Activated naive CD4-positive, alpha-beta T cell treated with anti-CD3 and anti-CD28 coated beads, Interleukin-2, amount 50 U/mL, for 24 hours (primary cell): ENCODE results near the gene HTRA2.

Experiments used
- H3K27ac Mint-ChIP-seq: one replicate; pipeline ENCODE4 v1.8.0; 2021; ENCODE audit warnings: mild to moderate bottlenecking, mixed read lengths
- H3K27me3 Mint-ChIP-seq: one replicate; pipeline ENCODE4 v1.8.0; 2021; ENCODE audit warnings: mixed read lengths
- H3K36me3 Mint-ChIP-seq: one replicate; pipeline ENCODE4 v1.8.0; 2021; ENCODE audit warnings: mixed read lengths
- H3K4me1 Mint-ChIP-seq: one replicate; pipeline ENCODE4 v1.8.0; 2021; ENCODE audit warnings: mixed read lengths
- H3K4me3 Mint-ChIP-seq: one replicate; pipeline ENCODE4 v1.8.0; 2021; ENCODE audit warnings: mild to moderate bottlenecking, mixed read lengths
- H3K9me3 Mint-ChIP-seq: one replicate; pipeline ENCODE4 v1.8.0; 2021; ENCODE audit warnings: mixed read lengths

The HTRA2 gene

GRCh38 chr2:74525717-74526648 is 3.8 kb upstream of the HTRA2 start, which contains the start of gene DQX1:
DQX1 (minus strand) TSS chr2:74526231; CDS start chr2:74525729, 502 bp downstream.
- Mint-ChIP-seq H3K27ac (no peak within 1 kb of the TSS), H3K9me3 (no peaks in the 10 kb centered on the region), H3K4me3 (peak within 1 kb of the TSS; percentile 51), H3K27me3 (no peaks in the 10 kb centered on the region), H3K36me3 (peaks cover 28% of the 10 kb centered on the region), H3K4me1 (peaks cover 23% of the 10 kb centered on the region)

- H3K27ac Mint-ChIP-seq: no peak overlapping the region
- H3K36me3 Mint-ChIP-seq: peaks cover 29% of the 10 kb centered on the region
- H3K4me3 Mint-ChIP-seq: no peak overlapping the region
- no peaks in the 10 kb centered on the region for H3K27me3 Mint-ChIP-seq
- H3K4me1 Mint-ChIP-seq: peaks cover 29% of the 10 kb centered on the region
- no peaks in the 10 kb centered on the region for H3K9me3 Mint-ChIP-seq
Measured at GRCh38 chr2:74526649-74527230, 3.0 kb upstream of the HTRA2 start.

- no peak overlapping the region for H3K27ac Mint-ChIP-seq
- H3K36me3 Mint-ChIP-seq: peaks cover 37% of the 10 kb centered on the region
- peaks cover 36% of the 10 kb centered on the region for H3K4me1 Mint-ChIP-seq
- H3K9me3 Mint-ChIP-seq: no peaks in the 10 kb centered on the region
- H3K27me3 Mint-ChIP-seq: no peaks in the 10 kb centered on the region
- H3K4me3 Mint-ChIP-seq: peak overlapping the region; percentile 90
Measured at GRCh38 chr2:74527741-74528140, 2.0 kb upstream of the HTRA2 start.

GRCh38 chr2:74528600-74529356 is 955 bp upstream of the HTRA2 start:
- peak overlapping the region; percentile 94 for H3K27ac Mint-ChIP-seq
- H3K4me3 Mint-ChIP-seq: peak overlapping the region; percentile 90
- H3K36me3 Mint-ChIP-seq: peaks cover 37% of the 10 kb centered on the region
- no peaks in the 10 kb centered on the region for H3K27me3 Mint-ChIP-seq
- no peaks in the 10 kb centered on the region for H3K9me3 Mint-ChIP-seq
- peaks cover 36% of the 10 kb centered on the region for H3K4me1 Mint-ChIP-seq

DNA sequence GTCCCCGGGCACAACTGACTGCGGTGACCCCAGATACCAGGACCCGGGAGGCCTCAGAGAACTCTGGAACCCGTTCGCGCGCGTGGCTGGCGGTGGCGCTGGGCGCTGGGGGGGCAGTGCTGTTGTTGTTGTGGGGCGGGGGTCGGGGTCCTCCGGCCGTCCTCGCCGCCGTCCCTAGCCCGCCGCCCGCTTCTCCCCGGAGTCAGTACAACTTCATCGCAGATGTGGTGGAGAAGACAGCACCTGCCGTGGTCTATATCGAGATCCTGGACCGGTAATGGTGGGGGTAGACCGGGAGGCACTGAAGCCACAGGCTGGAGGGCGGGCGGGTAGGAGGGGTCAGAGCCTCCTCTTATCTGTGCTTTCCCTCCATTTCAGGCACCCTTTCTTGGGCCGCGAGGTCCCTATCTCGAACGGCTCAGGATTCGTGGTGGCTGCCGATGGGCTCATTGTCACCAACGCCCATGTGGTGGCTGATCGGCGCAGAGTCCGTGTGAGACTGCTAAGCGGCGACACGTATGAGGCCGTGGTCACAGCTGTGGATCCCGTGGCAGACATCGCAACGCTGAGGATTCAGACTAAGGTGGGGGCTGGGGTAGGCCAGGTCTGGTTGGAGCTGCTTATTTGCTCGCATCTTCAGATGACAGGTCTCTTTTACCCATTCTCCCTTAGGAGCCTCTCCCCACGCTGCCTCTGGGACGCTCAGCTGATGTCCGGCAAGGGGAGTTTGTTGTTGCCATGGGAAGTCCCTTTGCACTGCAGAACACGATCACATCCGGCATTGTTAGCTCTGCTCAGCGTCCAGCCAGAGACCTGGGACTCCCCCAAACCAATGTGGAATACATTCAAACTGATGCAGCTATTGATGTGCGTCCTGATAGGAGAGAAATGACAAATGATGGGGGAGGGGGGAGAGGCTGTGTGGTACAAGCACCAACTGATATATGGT is 780 bp downstream of the HTRA2 start:
- H3K4me3 Mint-ChIP-seq: peak overlapping the region; percentile 90
- peaks cover 36% of the 10 kb centered on the region for H3K36me3 Mint-ChIP-seq
- H3K4me1 Mint-ChIP-seq: peaks cover 36% of the 10 kb centered on the region
- no peaks in the 10 kb centered on the region for H3K27me3 Mint-ChIP-seq
- H3K9me3 Mint-ChIP-seq: no peaks in the 10 kb centered on the region
- H3K27ac Mint-ChIP-seq: peak overlapping the region; percentile 57

- peak overlapping the region; percentile 78 for H3K4me3 Mint-ChIP-seq
- peaks cover 30% of the 10 kb centered on the region for H3K4me1 Mint-ChIP-seq
- no peak overlapping the region for H3K27ac Mint-ChIP-seq
- peaks cover 27% of the 10 kb centered on the region for H3K36me3 Mint-ChIP-seq
- no peaks in the 10 kb centered on the region for H3K9me3 Mint-ChIP-seq
- H3K27me3 Mint-ChIP-seq: no peaks in the 10 kb centered on the region
Measured at GRCh38 chr2:74531666-74532065, 1.9 kb downstream of the HTRA2 start.

GRCh38 chr2:74532222-74532621 is 2.5 kb downstream of the HTRA2 start:
- Mint-ChIP-seq H3K4me1 (peaks cover 29% of the 10 kb centered on the region), H3K27me3 (no peaks in the 10 kb centered on the region), H3K9me3 (no peaks in the 10 kb centered on the region), H3K27ac (peak overlapping the region; percentile 74), H3K36me3 (peaks cover 22% of the 10 kb centered on the region), H3K4me3 (peak overlapping the region; percentile 78)

DNA sequence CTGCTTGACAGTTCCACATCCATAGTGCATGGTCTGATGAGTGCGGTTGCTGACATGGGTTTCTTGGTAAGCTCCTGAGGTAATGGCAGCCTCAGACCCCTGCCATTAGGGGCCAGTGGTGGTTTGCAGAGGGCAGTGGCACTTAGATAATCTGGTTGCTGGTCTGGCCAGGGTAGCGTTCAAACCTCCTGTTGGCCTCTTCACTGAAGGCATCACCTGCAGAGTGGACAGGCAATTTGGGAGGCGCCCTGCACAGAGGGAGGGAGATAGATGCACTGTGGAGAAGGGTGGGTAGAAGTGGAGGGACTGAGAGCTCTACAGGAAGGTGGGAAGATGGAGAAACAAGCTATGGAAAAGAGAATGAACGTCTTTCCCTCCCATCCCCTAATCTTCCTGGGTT is 3.7 kb downstream of the HTRA2 start:
- Mint-ChIP-seq H3K27me3 (no peaks in the 10 kb centered on the region), H3K27ac (no peak overlapping the region), H3K9me3 (no peaks in the 10 kb centered on the region), H3K4me3 (no peak overlapping the region), H3K4me1 (peaks cover 18% of the 10 kb centered on the region), H3K36me3 (peaks cover 12% of the 10 kb centered on the region)

DNA sequence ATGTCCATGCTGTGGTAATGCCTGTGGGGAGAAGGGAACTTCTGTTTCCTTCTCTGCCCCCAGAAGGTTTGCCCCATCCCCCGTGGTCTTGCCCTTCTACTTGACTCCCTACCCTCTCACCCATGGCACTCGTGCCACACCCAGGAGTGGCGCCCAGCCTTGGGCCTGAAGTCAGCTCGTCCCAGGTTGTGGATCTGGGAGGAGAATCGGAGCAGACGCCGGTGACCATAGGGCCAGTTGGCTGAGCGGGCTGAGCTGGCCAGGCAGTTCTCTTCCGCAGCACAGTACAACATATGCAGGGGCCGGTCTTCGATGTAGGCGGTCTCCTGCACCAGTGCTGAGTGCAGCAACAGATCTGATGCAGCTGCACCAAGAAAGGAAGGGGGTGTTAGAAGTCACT is 4.7 kb downstream of the HTRA2 start:
- peaks cover 4% of the 10 kb centered on the region for H3K27me3 Mint-ChIP-seq

GRCh38 chr2:74535440-74535965 is 5.8 kb downstream of the HTRA2 start:
- Mint-ChIP-seq H3K36me3 (peaks cover 12% of the 10 kb centered on the region), H3K27ac (no peak overlapping the region), H3K9me3 (no peaks in the 10 kb centered on the region)

More for the DNA sequence above, 4.7 kb downstream of the HTRA2 start:
- Mint-ChIP-seq H3K4me1 (peaks cover 18% of the 10 kb centered on the region), H3K4me3 (no peak overlapping the region), H3K36me3 (peaks cover 12% of the 10 kb centered on the region), H3K9me3 (no peaks in the 10 kb centered on the region), H3K27ac (no peak overlapping the region)

GRCh38 chr2:74536166-74536950 is 6.6 kb downstream of the HTRA2 start:
- H3K9me3 Mint-ChIP-seq: no peaks in the 10 kb centered on the region
- H3K27ac Mint-ChIP-seq: no peak overlapping the region
- H3K4me1 Mint-ChIP-seq: peaks cover 10% of the 10 kb centered on the region
- peaks cover 5% of the 10 kb centered on the region for H3K27me3 Mint-ChIP-seq
- peaks cover 8% of the 10 kb centered on the region for H3K36me3 Mint-ChIP-seq
- H3K4me3 Mint-ChIP-seq: no peak overlapping the region

More at GRCh38 chr2:74535440-74535965, 5.8 kb downstream of the HTRA2 start:
- Mint-ChIP-seq H3K4me1 (peaks cover 18% of the 10 kb centered on the region), H3K4me3 (no peak overlapping the region), H3K27me3 (peaks cover 5% of the 10 kb centered on the region)

GRCh38 chr2:74537140-74537539 is 7.4 kb downstream of the HTRA2 start:
- Mint-ChIP-seq H3K27me3 (peaks cover 5% of the 10 kb centered on the region), H3K36me3 (peaks cover 6% of the 10 kb centered on the region), H3K27ac (no peak overlapping the region), H3K9me3 (no peaks in the 10 kb centered on the region), H3K4me3 (no peak overlapping the region), H3K4me1 (peaks cover 4% of the 10 kb centered on the region)

- no peak overlapping the region for H3K27ac Mint-ChIP-seq
- no peaks in the 10 kb centered on the region for H3K36me3 Mint-ChIP-seq
- H3K4me3 Mint-ChIP-seq: no peak overlapping the region
- H3K9me3 Mint-ChIP-seq: no peaks in the 10 kb centered on the region
- H3K27me3 Mint-ChIP-seq: peaks cover 10% of the 10 kb centered on the region
- no peaks in the 10 kb centered on the region for H3K4me1 Mint-ChIP-seq
Measured at GRCh38 chr2:74538881-74539339, 9.2 kb downstream of the HTRA2 start.

- Mint-ChIP-seq H3K36me3 (no peaks in the 10 kb centered on the region), H3K27me3 (peaks cover 10% of the 10 kb centered on the region), H3K4me1 (no peaks in the 10 kb centered on the region), H3K4me3 (no peak overlapping the region), H3K9me3 (no peaks in the 10 kb centered on the region), H3K27ac (no peak overlapping the region)
Measured at GRCh38 chr2:74540291-74540690, 10.6 kb downstream of the HTRA2 start.
